Omental fat pad (tissue), 4 donors: ENCODE results near the gene POGK. TPM values are rescaled to one million over a fixed set of nuclear protein-coding genes. Genes with fewer than 3 reads are reported as not detected.
"Not testable (repeated sequence)": the region's sequence is repeated elsewhere in the genome, so short reads cannot be mapped to it uniquely, and the experiment has no call there.

ENCODE experiments used
- ATAC-seq: fragments of 150-250 bp; one replicate; pipeline ENCODE4 v1.9.1; 2016; ENCODE audit warnings: mild to moderate bottlenecking, moderate library complexity; ENCODE audit not compliant: low FRiP score
- DNase-seq: peaks from one replicate; pipeline ENCODE4 v3.0.0-alpha.2; 2019; ENCODE audit warnings: low spot score
- CTCF ChIP-seq, 3 donors: fragments of 450-650 bp; IDR thresholded peaks; one replicate each; pipeline ENCODE4 v1.5.1; 2016 to 2017; ENCODE audit warnings: antibody characterized with exemption in 3 of 3, mild to moderate bottlenecking in 3 of 3, moderate library complexity in 2 of 3
- total RNA-seq, 4 donors: library from RNA; depleted of rRNA; stranded (reverse); fragments of >200 nt; gene quantifications; one replicate each; pipeline ENCODE4 v1.1.0, GENCODE V29; 2016

The POGK gene
- total RNA-seq, 4 donors from 2014 or later = 22.4 to 41.3 (median 28.3) TPM

DNA sequence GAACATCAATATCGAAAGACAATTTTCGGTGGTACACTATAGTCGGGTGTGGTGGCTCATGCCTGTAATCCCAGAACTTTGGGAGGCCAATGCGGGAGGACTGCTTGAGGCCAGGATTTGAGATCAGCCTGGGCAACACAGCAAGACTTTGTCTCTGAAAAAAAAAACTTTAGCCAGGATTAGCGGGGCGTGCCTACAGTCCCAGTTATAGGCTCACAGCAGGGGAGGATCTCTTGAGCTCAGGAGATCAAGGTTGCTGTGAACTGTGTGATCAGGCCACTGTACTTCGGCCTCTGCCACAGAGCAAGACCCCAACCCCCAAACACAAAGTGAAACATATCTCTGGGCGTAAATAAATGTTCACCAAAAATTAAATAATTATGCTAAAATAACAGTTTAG is 35.2 kb downstream of the POGK start:
- DNase-seq = no peak
- no peak for TF ChIP-seq CTCF (IDR thresholded peaks at IDR 0.05)
- no peak for ATAC-seq

- DNase-seq (no peak), ATAC-seq (no peak)
These were observed 36.0 kb downstream of the POGK start for GRCh38 chr1:166875302-166875733.

GRCh38 chr1:166875734-166876539 is 36.7 kb downstream of the POGK start, which contains the start of gene TADA1:
TADA1 (minus strand) TSS chr1:166876264; CDS start chr1:166876233, 31 bp downstream.
- ATAC-seq (peak; percentile 97), DNase-seq (peak; percentile 94)
- TF ChIP-seq CTCF (IDR thresholded peaks at IDR 0.05) = no peak

More at GRCh38 chr1:166875302-166875733, 36.0 kb downstream of the POGK start:
- TF ChIP-seq CTCF (IDR thresholded peaks at IDR 0.05) = no peak

GRCh38 chr1:166876540-166876838 is 37.2 kb downstream of the POGK start:
- ATAC-seq = no peak
- no peak for DNase-seq
- TF ChIP-seq CTCF (IDR thresholded peaks at IDR 0.05) = no peak

- not testable (repeated sequence) for ATAC-seq, DNase-seq
These were observed 39.1 kb downstream of the POGK start for GRCh38 chr1:166878173-166878917.

GRCh38 chr1:166882893-166883292 is 43.6 kb downstream of the POGK start:
- ATAC-seq = no peak
- no peak for DNase-seq
- no peak for TF ChIP-seq CTCF (IDR thresholded peaks at IDR 0.05)

DNA sequence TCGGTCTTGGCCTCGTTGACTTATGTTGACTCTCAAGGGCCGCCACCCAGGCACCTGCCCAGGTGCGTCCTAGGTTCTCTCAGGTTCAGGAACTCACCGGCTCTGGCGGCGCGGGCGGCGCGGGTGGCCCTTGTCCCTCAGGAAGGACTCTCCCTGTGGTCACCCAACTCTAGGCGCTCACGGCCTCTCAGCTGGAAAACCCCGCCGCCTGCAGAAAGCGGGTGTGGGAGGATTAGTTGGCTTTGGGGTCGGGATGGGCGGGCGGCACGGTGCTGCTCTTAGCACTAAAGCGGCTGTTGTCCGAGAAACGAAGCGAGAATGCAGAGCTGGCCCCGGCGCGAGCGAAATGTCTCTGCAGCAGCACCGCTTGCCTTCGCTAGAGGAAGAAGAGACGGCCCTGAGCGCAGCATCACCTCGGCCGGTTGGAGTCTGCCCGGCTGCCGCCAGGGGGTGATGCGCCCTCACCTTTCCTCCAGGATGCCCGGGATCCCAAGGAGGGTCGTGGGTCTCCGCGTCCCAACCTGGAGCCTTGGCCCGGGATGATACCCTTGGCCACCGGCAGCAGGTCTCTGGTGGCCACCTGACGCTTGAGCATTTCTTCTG is 44.9 kb downstream of the POGK start:
- ATAC-seq = peak; percentile 70
- TF ChIP-seq CTCF (IDR thresholded peaks at IDR 0.05) = peak in 1 of 3 donors; percentile 35
- DNase-seq = no peak
